Choroid plexus epithelial cell (primary cell): ENCODE measurements around the gene ARHGEF4.
A peak's percentile ranks its signal among the peaks of the same experiment; 100 is the strongest.

ENCODE experiments used
- DNase-seq: peaks from one replicate; pipeline ENCODE4 v3.0.0-alpha.2; 2010; ENCODE audit warnings: low read depth
- H3K4me3 ChIP-seq: 2 replicates; pipeline ENCODE4 v1.5.1; 2011; ENCODE audit warnings: low read depth, mild to moderate bottlenecking, control low read depth, low read length, moderate library complexity
- TF ChIP-seq, protein P1 (sequence below): conservative IDR thresholded peaks from 2 replicates; pipeline ENCODE4 v1.5.1; 2011; ENCODE audit warnings: low read depth, mild to moderate bottlenecking, control low read depth, inconsistent platforms, low read length, moderate library complexity

The ARHGEF4 gene

GRCh38 chr2:131037398-131038257 lies 200.9 kb downstream of the ARHGEF4 start:
- TF ChIP-seq, protein P1, sequence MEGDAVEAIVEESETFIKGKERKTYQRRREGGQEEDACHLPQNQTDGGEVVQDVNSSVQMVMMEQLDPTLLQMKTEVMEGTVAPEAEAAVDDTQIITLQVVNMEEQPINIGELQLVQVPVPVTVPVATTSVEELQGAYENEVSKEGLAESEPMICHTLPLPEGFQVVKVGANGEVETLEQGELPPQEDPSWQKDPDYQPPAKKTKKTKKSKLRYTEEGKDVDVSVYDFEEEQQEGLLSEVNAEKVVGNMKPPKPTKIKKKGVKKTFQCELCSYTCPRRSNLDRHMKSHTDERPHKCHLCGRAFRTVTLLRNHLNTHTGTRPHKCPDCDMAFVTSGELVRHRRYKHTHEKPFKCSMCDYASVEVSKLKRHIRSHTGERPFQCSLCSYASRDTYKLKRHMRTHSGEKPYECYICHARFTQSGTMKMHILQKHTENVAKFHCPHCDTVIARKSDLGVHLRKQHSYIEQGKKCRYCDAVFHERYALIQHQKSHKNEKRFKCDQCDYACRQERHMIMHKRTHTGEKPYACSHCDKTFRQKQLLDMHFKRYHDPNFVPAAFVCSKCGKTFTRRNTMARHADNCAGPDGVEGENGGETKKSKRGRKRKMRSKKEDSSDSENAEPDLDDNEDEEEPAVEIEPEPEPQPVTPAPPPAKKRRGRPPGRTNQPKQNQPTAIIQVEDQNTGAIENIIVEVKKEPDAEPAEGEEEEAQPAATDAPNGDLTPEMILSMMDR, result no peak
- DNase-seq, result no peak
- H3K4me3 ChIP-seq, result no peak overlapping the region

DNA sequence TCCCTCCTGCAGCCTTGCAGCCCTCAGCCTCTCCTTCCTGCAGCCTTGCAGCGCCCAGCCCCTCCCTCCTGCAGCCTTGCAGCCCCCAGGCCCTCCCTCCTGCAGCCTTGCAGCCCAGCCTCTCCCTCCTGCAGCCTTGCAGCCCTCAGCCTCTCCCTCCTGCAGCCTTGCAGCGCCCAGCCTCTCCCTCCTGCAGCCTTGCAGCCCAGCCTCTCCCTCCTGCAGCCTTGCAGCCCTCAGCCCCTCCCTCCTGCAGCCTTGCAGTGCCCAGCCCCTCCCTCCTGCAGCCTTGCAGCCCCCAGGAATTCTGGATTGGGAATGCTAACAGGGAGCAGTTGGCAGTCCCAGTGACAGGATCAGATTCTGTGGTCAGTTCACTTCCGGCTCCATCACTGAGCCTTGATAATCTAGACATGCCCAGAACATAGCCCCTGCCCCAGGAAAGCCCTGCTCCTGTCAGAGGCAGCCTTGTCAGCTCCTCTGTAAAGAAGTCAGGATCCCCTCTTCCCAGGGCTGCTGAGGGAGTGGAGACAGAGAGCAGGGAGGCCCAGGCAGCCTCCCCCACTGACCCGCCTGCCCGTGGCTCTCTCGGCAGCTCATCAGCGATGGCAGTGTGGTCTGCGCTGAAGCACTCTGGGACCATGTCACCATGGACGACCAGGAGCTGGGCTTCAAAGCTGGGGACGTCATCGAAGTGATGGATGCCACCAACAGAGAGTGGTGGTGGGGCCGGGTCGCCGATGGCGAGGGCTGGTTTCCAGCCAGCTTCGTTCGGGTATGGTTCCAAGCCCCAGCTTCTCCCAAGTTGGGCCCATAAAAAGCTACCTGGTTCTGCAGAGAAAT lies 201.8 kb downstream of the ARHGEF4 start:
- no peak overlapping the region for H3K4me3 ChIP-seq
- no peak for DNase-seq
- TF ChIP-seq, protein P1, result no peak

- H3K4me3 ChIP-seq, result no peak overlapping the region
- TF ChIP-seq, protein P1, result no peak
- DNase-seq, result no peak
These were observed 202.4 kb downstream of the ARHGEF4 start for GRCh38 chr2:131039101-131039440.

GRCh38 chr2:131039535-131039907 lies 202.8 kb downstream of the ARHGEF4 start:
- DNase-seq, result no peak
- TF ChIP-seq, protein P1, result no peak
- H3K4me3 ChIP-seq, result no peak overlapping the region

DNA sequence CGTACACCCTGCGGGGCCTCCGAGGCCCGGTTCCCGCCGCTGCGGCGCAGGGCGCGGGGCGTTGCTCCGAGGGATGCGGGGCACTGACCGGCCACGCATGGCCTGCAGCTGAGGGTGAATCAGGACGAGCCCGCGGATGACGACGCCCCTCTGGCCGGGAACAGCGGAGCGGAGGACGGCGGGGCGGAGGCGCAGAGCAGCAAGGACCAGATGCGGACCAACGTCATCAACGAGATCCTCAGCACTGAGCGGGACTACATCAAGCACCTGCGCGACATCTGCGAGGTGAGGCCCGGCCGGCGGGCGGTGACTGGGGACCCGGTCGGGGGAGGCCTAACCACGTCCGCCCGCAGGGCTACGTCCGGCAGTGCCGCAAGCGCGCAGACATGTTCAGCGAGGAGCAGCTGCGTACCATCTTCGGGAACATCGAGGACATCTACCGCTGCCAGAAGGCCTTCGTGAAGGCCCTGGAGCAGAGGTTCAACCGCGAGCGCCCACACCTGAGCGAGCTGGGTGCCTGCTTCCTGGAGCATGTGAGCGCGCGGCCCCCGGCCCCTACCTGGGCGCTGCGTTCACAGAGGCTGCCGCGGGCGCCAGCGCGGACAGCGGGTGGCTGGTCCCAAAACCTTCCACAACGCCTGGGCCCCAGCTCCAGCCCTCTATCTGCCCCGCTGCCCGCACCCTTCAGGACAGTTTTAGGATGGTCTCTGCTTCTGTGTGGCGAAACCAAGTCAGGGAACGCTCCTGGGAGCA lies 203.4 kb downstream of the ARHGEF4 start:
- TF ChIP-seq, protein P1, result no peak
- H3K4me3 ChIP-seq, result peak overlapping the region; percentile 33
- no peak for DNase-seq

- no peak overlapping the region for H3K4me3 ChIP-seq
- TF ChIP-seq, protein P1, result peak; percentile 57
- peak; percentile 66 for DNase-seq
These were observed 204.1 kb downstream of the ARHGEF4 start for GRCh38 chr2:131040661-131041401.
